HEK293 (cell line): ENCODE results near the gene FMNL3.

Experiments
- CTCF ChIA-PET: fragments of 350-600 bp; formaldehyde crosslinking; extraction: SDS; loops from one replicate; lab custom pipeline; 2021; ENCODE audit warnings: antibody characterized with exemption; lab: Yijun Ruan, JAX
- POLR2A ChIA-PET: fragments of 300-600 bp; formaldehyde crosslinking; extraction: SDS; loops from one replicate; lab custom pipeline; 2020; ENCODE audit warnings: antibody characterized with exemption, inconsistent platforms; lab: Yijun Ruan, JAX
- H3K27ac ChIP-seq: fragments of 200-500 bp; sonication (Bioruptor generic); 2 replicates; pipeline ENCODE4 v1.5.1; 2014; ENCODE audit warnings: low read depth, low read length, control low read depth, inconsistent platforms; ENCODE audit errors: extremely low read depth
- H3K36me3 ChIP-seq, 2 experiments: fragments of 200-500 bp in 1 of 2; sonication (Bioruptor generic) in 1 of 2; 1 replicate in 1 of 2; 2 replicates in 1 of 2; pipeline ENCODE4 v1.5.1; 2014 to 2017; ENCODE audit warnings: inconsistent platforms in 2 of 2, low read length in 2 of 2; ENCODE audit not compliant: control insufficient read depth in 2 of 2, insufficient read depth in 1 of 2
- H3K4me1 ChIP-seq: fragments of 200-500 bp; sonication (Bioruptor generic); 2 replicates; pipeline ENCODE4 v1.5.1; 2014; ENCODE audit warnings: mild to moderate bottlenecking, low read length, inconsistent platforms; ENCODE audit not compliant: control insufficient read depth, insufficient read depth
- H3K4me3 ChIP-seq: 2 replicates; pipeline ENCODE4 v1.5.1; 2011; ENCODE audit warnings: low read depth, mild to moderate bottlenecking, control low read depth, low read length, moderate library complexity
- H3K9me3 ChIP-seq: fragments of 200-500 bp; sonication (Bioruptor generic); 2 replicates; pipeline ENCODE4 v1.5.1; 2014; ENCODE audit warnings: low read depth, low read length, inconsistent platforms; ENCODE audit not compliant: control insufficient read depth, insufficient read depth
- GLI2 ChIP-seq: fragments of 450-650 bp; formaldehyde crosslinking; IDR thresholded peaks from 2 replicates; pipeline ENCODE4; 2017; ENCODE audit warnings: missing biosample characterization, missing genetic modification characterization, low read depth, borderline replicate concordance
- GLIS1 ChIP-seq: fragments of 450-650 bp; formaldehyde crosslinking; IDR thresholded peaks from 2 replicates; pipeline ENCODE4 v1.5.1; 2016; ENCODE audit warnings: missing biosample characterization, missing genetic modification characterization
- IKZF3 ChIP-seq: fragments of 450-650 bp; IDR thresholded peaks from 2 replicates; pipeline ENCODE4 v1.5.0; 2018; ENCODE audit warnings: missing biosample characterization, mild to moderate bottlenecking, missing genetic modification characterization, moderate library complexity
- PRDM1 ChIP-seq: fragments of 450-650 bp; formaldehyde crosslinking; IDR thresholded peaks from 2 replicates; pipeline ENCODE4; 2016; ENCODE audit warnings: missing biosample characterization, missing genetic modification characterization
- RBAK ChIP-seq: fragments of 450-650 bp; formaldehyde crosslinking; IDR thresholded peaks from 2 replicates; pipeline ENCODE4 v1.5.1; 2016; ENCODE audit warnings: missing biosample characterization, missing genetic modification characterization
- SP3 ChIP-seq: fragments of 450-650 bp; formaldehyde crosslinking; IDR thresholded peaks from 2 replicates; pipeline ENCODE4 v1.5.1; 2016; ENCODE audit warnings: missing biosample characterization, missing genetic modification characterization
- ZBTB10 ChIP-seq: fragments of 450-650 bp; formaldehyde crosslinking; IDR thresholded peaks from 2 replicates; pipeline ENCODE4 v1.5.1; 2016; ENCODE audit warnings: missing biosample characterization, missing genetic modification characterization
- ZBTB26 ChIP-seq: fragments of 450-650 bp; formaldehyde crosslinking; optimal IDR thresholded peaks from 2 replicates; pipeline ENCODE3; 2016; ENCODE audit warnings: missing biosample characterization, mild to moderate bottlenecking, missing genetic modification characterization
- ZNF10 ChIP-seq: fragments of 450-650 bp; formaldehyde crosslinking; IDR thresholded peaks from 2 replicates; pipeline ENCODE4 v1.5.1; 2017; ENCODE audit warnings: missing biosample characterization, missing genetic modification characterization
- ZNF132 ChIP-seq: fragments of 450-650 bp; formaldehyde crosslinking; IDR thresholded peaks from 2 replicates; pipeline ENCODE4 v1.5.1; 2017; ENCODE audit warnings: missing biosample characterization, missing genetic modification characterization, borderline replicate concordance
- ZNF157 ChIP-seq: fragments of 450-650 bp; formaldehyde crosslinking; IDR thresholded peaks from 2 replicates; pipeline ENCODE4 v1.5.1; 2016; ENCODE audit warnings: missing biosample characterization, missing genetic modification characterization
- ZNF16 ChIP-seq: fragments of 450-650 bp; formaldehyde crosslinking; IDR thresholded peaks from 2 replicates; pipeline ENCODE4 v1.5.1; 2016; ENCODE audit warnings: low read depth, missing biosample characterization, missing genetic modification characterization
- ZNF2 ChIP-seq: fragments of 450-650 bp; formaldehyde crosslinking; IDR thresholded peaks from 2 replicates; pipeline ENCODE4 v1.5.1; 2016; ENCODE audit warnings: missing biosample characterization, missing genetic modification characterization
- ZNF416 ChIP-seq: fragments of 450-650 bp; formaldehyde crosslinking; IDR thresholded peaks from 2 replicates; pipeline ENCODE4 v1.5.1; 2016; ENCODE audit warnings: missing biosample characterization, missing genetic modification characterization
- ZNF548 ChIP-seq: fragments of 450-650 bp; formaldehyde crosslinking; IDR thresholded peaks from 2 replicates; pipeline ENCODE4 v1.5.1; 2016; ENCODE audit warnings: missing biosample characterization, missing genetic modification characterization
- ZNF571 ChIP-seq: fragments of 450-650 bp; formaldehyde crosslinking; IDR thresholded peaks from 2 replicates; pipeline ENCODE4 v1.5.0; 2017; ENCODE audit warnings: missing biosample characterization, missing genetic modification characterization
- ZNF624 ChIP-seq: fragments of 450-650 bp; formaldehyde crosslinking; IDR thresholded peaks from 2 replicates; pipeline ENCODE4 v1.5.1; 2017; ENCODE audit warnings: missing biosample characterization, missing genetic modification characterization
- ZNF654 ChIP-seq: fragments of 450-650 bp; formaldehyde crosslinking; IDR thresholded peaks from 2 replicates; pipeline ENCODE4 v1.5.1; 2016; ENCODE audit warnings: low read depth, missing biosample characterization, missing genetic modification characterization
- ZSCAN16 ChIP-seq: fragments of 450-650 bp; formaldehyde crosslinking; IDR thresholded peaks from 2 replicates; pipeline ENCODE4 v1.5.1; 2016; ENCODE audit warnings: missing biosample characterization, missing genetic modification characterization
- ZSCAN23 ChIP-seq: fragments of 450-650 bp; formaldehyde crosslinking; IDR thresholded peaks from 2 replicates; pipeline ENCODE4 v1.5.1; 2016; ENCODE audit warnings: missing biosample characterization, missing genetic modification characterization
- ZSCAN30 ChIP-seq: fragments of 450-650 bp; IDR thresholded peaks from 2 replicates; pipeline ENCODE4 v1.5.1; 2018; ENCODE audit warnings: missing biosample characterization, mild to moderate bottlenecking, missing genetic modification characterization, moderate library complexity
- TF ChIP-seq, protein P1 (sequence below): fragments of 450-650 bp; formaldehyde crosslinking; IDR thresholded peaks from 2 replicates; pipeline ENCODE4 v1.5.1; 2016; ENCODE audit warnings: missing biosample characterization, missing genetic modification characterization, low read depth
- TF ChIP-seq, protein P2 (sequence below): fragments of 450-650 bp; formaldehyde crosslinking; IDR thresholded peaks from 2 replicates; pipeline ENCODE4 v1.5.1; 2017; ENCODE audit warnings: missing biosample characterization, missing genetic modification characterization
- TF ChIP-seq, protein P3 (sequence below): fragments of 450-650 bp; formaldehyde crosslinking; IDR thresholded peaks from 2 replicates; pipeline ENCODE4 v1.5.1; 2016; ENCODE audit warnings: missing biosample characterization, missing genetic modification characterization
- TF ChIP-seq, protein P4 (sequence below): fragments of 450-650 bp; formaldehyde crosslinking; IDR thresholded peaks from 2 replicates; pipeline ENCODE4 v1.5.1; 2016; ENCODE audit warnings: missing biosample characterization, missing genetic modification characterization

Gene FMNL3

GRCh38 chr12:49645146-49646039, 61.8 kb downstream of the FMNL3 start (continued):
- TF ChIP-seq, protein P1, sequence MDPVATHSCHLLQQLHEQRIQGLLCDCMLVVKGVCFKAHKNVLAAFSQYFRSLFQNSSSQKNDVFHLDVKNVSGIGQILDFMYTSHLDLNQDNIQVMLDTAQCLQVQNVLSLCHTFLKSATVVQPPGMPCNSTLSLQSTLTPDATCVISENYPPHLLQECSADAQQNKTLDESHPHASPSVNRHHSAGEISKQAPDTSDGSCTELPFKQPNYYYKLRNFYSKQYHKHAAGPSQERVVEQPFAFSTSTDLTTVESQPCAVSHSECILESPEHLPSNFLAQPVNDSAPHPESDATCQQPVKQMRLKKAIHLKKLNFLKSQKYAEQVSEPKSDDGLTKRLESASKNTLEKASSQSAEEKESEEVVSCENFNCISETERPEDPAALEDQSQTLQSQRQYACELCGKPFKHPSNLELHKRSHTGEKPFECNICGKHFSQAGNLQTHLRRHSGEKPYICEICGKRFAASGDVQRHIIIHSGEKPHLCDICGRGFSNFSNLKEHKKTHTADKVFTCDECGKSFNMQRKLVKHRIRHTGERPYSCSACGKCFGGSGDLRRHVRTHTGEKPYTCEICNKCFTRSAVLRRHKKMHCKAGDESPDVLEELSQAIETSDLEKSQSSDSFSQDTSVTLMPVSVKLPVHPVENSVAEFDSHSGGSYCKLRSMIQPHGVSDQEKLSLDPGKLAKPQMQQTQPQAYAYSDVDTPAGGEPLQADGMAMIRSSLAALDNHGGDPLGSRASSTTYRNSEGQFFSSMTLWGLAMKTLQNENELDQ (tag by site-specific recombination) = no peak
- no peak for TF ChIP-seq ZNF624 (tag by site-specific recombination)
- TF ChIP-seq ZBTB10 (tag by site-specific recombination) = no peak
- no peak for TF ChIP-seq IKZF3 (tag by site-specific recombination)
- TF ChIP-seq, protein P2, sequence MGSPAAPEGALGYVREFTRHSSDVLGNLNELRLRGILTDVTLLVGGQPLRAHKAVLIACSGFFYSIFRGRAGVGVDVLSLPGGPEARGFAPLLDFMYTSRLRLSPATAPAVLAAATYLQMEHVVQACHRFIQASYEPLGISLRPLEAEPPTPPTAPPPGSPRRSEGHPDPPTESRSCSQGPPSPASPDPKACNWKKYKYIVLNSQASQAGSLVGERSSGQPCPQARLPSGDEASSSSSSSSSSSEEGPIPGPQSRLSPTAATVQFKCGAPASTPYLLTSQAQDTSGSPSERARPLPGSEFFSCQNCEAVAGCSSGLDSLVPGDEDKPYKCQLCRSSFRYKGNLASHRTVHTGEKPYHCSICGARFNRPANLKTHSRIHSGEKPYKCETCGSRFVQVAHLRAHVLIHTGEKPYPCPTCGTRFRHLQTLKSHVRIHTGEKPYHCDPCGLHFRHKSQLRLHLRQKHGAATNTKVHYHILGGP (tag by site-specific recombination) = no peak
- TF ChIP-seq ZNF132 (tag by site-specific recombination) = no peak

DNA sequence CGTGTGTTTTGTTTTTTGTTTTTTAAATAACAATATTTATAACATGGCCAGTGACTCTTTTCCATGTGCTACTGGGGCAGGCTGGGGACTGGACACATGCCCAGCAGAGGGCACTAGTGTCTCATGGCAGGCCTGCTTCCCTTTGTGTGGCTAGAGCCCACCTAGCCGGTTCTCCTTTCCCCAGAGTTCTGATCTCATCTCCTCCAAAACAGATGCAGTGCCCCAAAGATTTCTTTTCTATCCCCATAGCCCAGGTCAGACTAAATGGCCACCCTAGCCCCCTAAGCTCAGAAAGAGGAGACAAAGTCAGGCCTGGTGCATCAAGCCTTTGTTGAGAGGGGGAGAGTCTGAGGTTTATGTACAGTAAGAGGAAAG, 62.6 kb downstream of the FMNL3 start:
- ChIA-PET POLR2A (no interaction called here), CTCF (interaction anchor here (0.6 to 8.4 kb wide), 25 partner anchors 8 to 661 kb away, joined by 3 to 72 read pairs (median 5); partner anchors contain the start of genes FMNL3 and TMBIM6)
- no peak overlapping the region for H3K27ac ChIP-seq
- no peak overlapping the region for H3K4me3 ChIP-seq
- H3K4me1 ChIP-seq = no peaks in the 10 kb centered on the region
- no peaks in the 10 kb centered on the region for H3K9me3 ChIP-seq
- peaks cover 0 to 69% of the 10 kb centered on the region in 2 experiments; a peak in 1 of 3 replicates for H3K36me3 ChIP-seq
- TF ChIP-seq ZSCAN23 (tag by site-specific recombination) (no peak), ZNF2 (tag by site-specific recombination) (0 out of 2 replicates have a peak, but pooled peaks have one; percentile 50), SP3 (no peak), ZNF10 (tag by site-specific recombination) (no peak), GLIS1 (peak; percentile 22; the same call in 1 of the 2 replicates), RBAK (tag by site-specific recombination) (no peak), ZSCAN30 (peak; percentile 44; the same call in 1 of the 2 replicates), ZNF571 (tag by site-specific recombination) (no peak), ZSCAN16 (tag by site-specific recombination) (no peak), ZNF16 (tag by site-specific recombination) (no peak), ZNF548 (tag by site-specific recombination) (no peak), ZBTB26 (tag by site-specific recombination) (peak; percentile 4), ZNF416 (tag by site-specific recombination) (no peak), ZNF157 (tag by site-specific recombination) (no peak), PRDM1 (tag by site-specific recombination) (no peak), GLI2 (no peak), ZNF654 (peak; percentile 92)
- TF ChIP-seq, protein P3, sequence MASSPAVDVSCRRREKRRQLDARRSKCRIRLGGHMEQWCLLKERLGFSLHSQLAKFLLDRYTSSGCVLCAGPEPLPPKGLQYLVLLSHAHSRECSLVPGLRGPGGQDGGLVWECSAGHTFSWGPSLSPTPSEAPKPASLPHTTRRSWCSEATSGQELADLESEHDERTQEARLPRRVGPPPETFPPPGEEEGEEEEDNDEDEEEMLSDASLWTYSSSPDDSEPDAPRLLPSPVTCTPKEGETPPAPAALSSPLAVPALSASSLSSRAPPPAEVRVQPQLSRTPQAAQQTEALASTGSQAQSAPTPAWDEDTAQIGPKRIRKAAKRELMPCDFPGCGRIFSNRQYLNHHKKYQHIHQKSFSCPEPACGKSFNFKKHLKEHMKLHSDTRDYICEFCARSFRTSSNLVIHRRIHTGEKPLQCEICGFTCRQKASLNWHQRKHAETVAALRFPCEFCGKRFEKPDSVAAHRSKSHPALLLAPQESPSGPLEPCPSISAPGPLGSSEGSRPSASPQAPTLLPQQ (tag by site-specific recombination) = no peak
- TF ChIP-seq, protein P4, sequence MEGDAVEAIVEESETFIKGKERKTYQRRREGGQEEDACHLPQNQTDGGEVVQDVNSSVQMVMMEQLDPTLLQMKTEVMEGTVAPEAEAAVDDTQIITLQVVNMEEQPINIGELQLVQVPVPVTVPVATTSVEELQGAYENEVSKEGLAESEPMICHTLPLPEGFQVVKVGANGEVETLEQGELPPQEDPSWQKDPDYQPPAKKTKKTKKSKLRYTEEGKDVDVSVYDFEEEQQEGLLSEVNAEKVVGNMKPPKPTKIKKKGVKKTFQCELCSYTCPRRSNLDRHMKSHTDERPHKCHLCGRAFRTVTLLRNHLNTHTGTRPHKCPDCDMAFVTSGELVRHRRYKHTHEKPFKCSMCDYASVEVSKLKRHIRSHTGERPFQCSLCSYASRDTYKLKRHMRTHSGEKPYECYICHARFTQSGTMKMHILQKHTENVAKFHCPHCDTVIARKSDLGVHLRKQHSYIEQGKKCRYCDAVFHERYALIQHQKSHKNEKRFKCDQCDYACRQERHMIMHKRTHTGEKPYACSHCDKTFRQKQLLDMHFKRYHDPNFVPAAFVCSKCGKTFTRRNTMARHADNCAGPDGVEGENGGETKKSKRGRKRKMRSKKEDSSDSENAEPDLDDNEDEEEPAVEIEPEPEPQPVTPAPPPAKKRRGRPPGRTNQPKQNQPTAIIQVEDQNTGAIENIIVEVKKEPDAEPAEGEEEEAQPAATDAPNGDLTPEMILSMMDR (tag by site-specific recombination) = peak; percentile 84
